Mucosa of rectum (tissue), 2 donors: Measurements from ENCODE around the gene ELOVL7.

ENCODE experiments used
- H3K27ac ChIP-seq, 2 donors: one replicate each; pipeline ENCODE4 v1.7.0; 2013; ENCODE audit warnings: inconsistent platforms in 2 of 2, low read depth in 2 of 2, low read length in 2 of 2
- H3K27me3 ChIP-seq, 2 donors: one replicate each; pipeline ENCODE4 v1.7.0; 2013; ENCODE audit warnings: low read length in 2 of 2; ENCODE audit not compliant: control insufficient read depth in 2 of 2, insufficient read depth in 2 of 2
- H3K36me3 ChIP-seq, 2 donors: one replicate each; pipeline ENCODE4 v1.7.0; 2013; ENCODE audit warnings: low read length in 2 of 2; ENCODE audit not compliant: control insufficient read depth in 2 of 2, insufficient read depth in 2 of 2
- H3K4me1 ChIP-seq, 2 donors: one replicate each; pipeline ENCODE4 v1.7.0; 2013; ENCODE audit warnings: low read length in 2 of 2, mild to moderate bottlenecking in 1 of 2; ENCODE audit not compliant: control insufficient read depth in 2 of 2, insufficient read depth in 2 of 2
- H3K4me3 ChIP-seq, 2 donors: one replicate each; pipeline ENCODE4 v1.7.0; 2013; ENCODE audit warnings: low read length in 2 of 2
- H3K9ac ChIP-seq, 2 donors: one replicate each; pipeline ENCODE4 v1.7.0; 2013; ENCODE audit warnings: low read length in 2 of 2, low read depth in 1 of 2, mild to moderate bottlenecking in 1 of 2
- H3K9me3 ChIP-seq, 2 donors: one replicate each; pipeline ENCODE4 v1.7.0; 2013; ENCODE audit warnings: low read length in 2 of 2; ENCODE audit not compliant: control insufficient read depth in 2 of 2
- donor health status: healthy.
- donor health status: Normal muscosa, but diverticular disease.

ELOVL7 gene

GRCh38 chr5:60835554-60835953 lies 8.5 kb downstream of the ELOVL7 start:
- Histone ChIP-seq H3K27me3 (no peaks in the 10 kb centered on the region), H3K9me3 (no peaks in the 10 kb centered on the region), H3K4me1 (peaks cover 0 to 5% of the 10 kb centered on the region in 2 donors), H3K36me3 (no peaks in the 10 kb centered on the region), H3K9ac (no peak overlapping the region), H3K27ac (no peak overlapping the region), H3K4me3 (no peak overlapping the region)

GRCh38 chr5:60833520-60833919 lies 10.5 kb downstream of the ELOVL7 start:
- no peaks in the 10 kb centered on the region for H3K36me3 ChIP-seq
- H3K4me1 ChIP-seq, result peaks cover 0 to 5% of the 10 kb centered on the region in 2 donors
- no peak overlapping the region for H3K4me3 ChIP-seq
- no peak overlapping the region for H3K27ac ChIP-seq
- no peak overlapping the region for H3K9ac ChIP-seq
- no peaks in the 10 kb centered on the region for H3K9me3 ChIP-seq
- no peaks in the 10 kb centered on the region for H3K27me3 ChIP-seq

DNA sequence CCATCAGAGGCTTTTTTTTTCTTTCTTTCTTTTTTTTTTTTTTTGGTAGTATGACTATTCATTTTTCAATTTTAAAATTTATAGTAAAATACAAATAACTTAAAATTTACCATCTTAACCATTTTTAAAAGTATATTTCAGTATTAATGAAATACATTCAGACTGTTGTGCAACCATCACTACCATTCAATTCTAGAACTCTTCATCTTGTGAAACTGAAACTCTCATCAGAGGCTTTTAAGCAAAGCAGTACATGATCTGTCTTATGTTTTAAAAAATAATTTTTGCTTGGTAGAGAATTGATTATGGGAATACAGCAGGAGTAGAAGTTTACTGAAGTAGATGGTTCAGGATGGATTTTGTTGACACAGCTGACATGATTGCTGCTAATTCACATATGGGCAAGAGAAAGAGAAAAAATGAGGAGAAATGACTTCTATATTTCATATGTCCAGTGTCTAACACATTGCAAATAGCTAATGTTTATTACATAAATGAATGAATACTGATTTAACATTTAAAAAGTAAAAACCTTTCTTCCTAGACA lies 13.4 kb downstream of the ELOVL7 start:
- Histone ChIP-seq H3K9ac (no peak overlapping the region), H3K27ac (no peak overlapping the region)

DNA sequence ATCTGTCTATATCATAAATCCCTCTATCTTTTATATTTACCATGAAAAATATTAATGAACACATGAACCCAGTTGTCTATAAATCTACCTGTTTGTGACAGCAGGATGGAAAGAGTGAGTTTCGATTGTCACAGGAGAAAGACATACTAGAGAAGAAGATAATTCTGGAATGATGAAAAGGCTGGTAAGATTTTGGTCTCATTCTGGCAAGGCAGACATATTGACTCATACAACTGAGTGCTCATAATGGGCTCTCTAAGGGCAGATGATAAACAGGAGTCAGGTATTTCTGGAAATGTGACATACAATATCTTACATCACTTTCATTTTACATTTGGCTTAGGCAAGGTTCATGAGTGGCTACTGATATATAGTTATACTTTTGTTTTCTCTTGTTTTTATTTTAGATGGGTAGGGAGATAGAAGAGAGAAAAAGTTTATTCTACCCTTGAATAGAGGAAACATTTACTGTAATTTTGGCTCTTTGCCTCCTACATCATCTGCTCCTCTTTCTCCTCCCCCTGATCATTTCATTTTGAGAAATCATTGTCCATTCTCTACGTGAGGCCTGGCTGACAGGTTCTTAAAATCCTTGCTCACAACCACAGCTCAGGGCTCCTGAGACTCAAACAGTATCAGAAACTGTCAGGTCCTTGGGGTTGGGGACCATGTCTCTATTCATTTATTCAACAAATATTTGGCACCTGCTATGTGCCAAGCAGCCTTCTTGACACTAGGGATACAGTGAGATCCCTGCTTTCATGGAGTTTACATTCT lies 14.4 kb downstream of the ELOVL7 start:
- no peaks in the 10 kb centered on the region for H3K27me3 ChIP-seq
- H3K27ac ChIP-seq, result no peak overlapping the region
- H3K4me3 ChIP-seq, result no peak overlapping the region
- no peaks in the 10 kb centered on the region for H3K9me3 ChIP-seq
- H3K9ac ChIP-seq, result no peak overlapping the region
- H3K36me3 ChIP-seq, result no peaks in the 10 kb centered on the region
- H3K4me1 ChIP-seq, result no peaks in the 10 kb centered on the region

More for the DNA sequence above, 13.4 kb downstream of the ELOVL7 start:
- no peak overlapping the region for H3K4me3 ChIP-seq
- no peaks in the 10 kb centered on the region for H3K27me3 ChIP-seq
- H3K9me3 ChIP-seq, result no peaks in the 10 kb centered on the region
- no peaks in the 10 kb centered on the region for H3K36me3 ChIP-seq
- H3K4me1 ChIP-seq, result no peaks in the 10 kb centered on the region

GRCh38 chr5:60827201-60827600 lies 16.9 kb downstream of the ELOVL7 start:
- no peaks in the 10 kb centered on the region for H3K4me1 ChIP-seq
- no peaks in the 10 kb centered on the region for H3K36me3 ChIP-seq
- no peaks in the 10 kb centered on the region for H3K9me3 ChIP-seq
- H3K27ac ChIP-seq, result no peak overlapping the region
- H3K9ac ChIP-seq, result no peak overlapping the region
- H3K4me3 ChIP-seq, result no peak overlapping the region
- no peaks in the 10 kb centered on the region for H3K27me3 ChIP-seq

GRCh38 chr5:60826653-60827052 lies 17.4 kb downstream of the ELOVL7 start:
- H3K9me3 ChIP-seq, result no peaks in the 10 kb centered on the region
- no peaks in the 10 kb centered on the region for H3K36me3 ChIP-seq
- no peak overlapping the region for H3K4me3 ChIP-seq
- H3K27me3 ChIP-seq, result no peaks in the 10 kb centered on the region
- no peak overlapping the region for H3K9ac ChIP-seq
- H3K27ac ChIP-seq, result no peak overlapping the region
- no peaks in the 10 kb centered on the region for H3K4me1 ChIP-seq

- no peaks in the 10 kb centered on the region for H3K4me1 ChIP-seq
- no peak overlapping the region for H3K9ac ChIP-seq
- no peaks in the 10 kb centered on the region for H3K36me3 ChIP-seq
- no peak overlapping the region for H3K27ac ChIP-seq
- H3K4me3 ChIP-seq, result no peak overlapping the region
- no peaks in the 10 kb centered on the region for H3K27me3 ChIP-seq
- no peaks in the 10 kb centered on the region for H3K9me3 ChIP-seq
Measured at GRCh38 chr5:60823574-60823973, 20.5 kb downstream of the ELOVL7 start.

DNA sequence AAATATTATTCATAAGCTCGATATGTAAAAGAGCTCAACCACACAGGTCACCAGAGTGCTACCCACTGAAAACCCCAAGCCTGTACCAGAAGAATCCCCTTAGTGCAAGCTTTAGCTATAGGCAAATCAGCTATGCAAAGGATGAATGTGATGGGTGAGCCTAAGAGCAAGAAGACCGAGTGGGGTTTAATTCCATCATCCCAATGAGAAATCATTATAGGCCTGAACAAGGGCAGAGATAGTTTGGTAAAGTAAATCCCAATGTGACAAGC lies 21.8 kb downstream of the ELOVL7 start:
- Histone ChIP-seq H3K27ac (no peak overlapping the region), H3K4me3 (no peak overlapping the region), H3K27me3 (no peaks in the 10 kb centered on the region), H3K36me3 (no peaks in the 10 kb centered on the region), H3K9me3 (no peaks in the 10 kb centered on the region), H3K9ac (no peak overlapping the region), H3K4me1 (no peaks in the 10 kb centered on the region)

- Histone ChIP-seq H3K4me1 (no peaks in the 10 kb centered on the region), H3K9me3 (no peaks in the 10 kb centered on the region), H3K27me3 (no peaks in the 10 kb centered on the region), H3K27ac (no peak overlapping the region), H3K36me3 (no peaks in the 10 kb centered on the region), H3K9ac (no peak overlapping the region), H3K4me3 (no peak overlapping the region)
Measured at GRCh38 chr5:60821488-60822284, 22.4 kb downstream of the ELOVL7 start.
